Renal cortical epithelial cell (primary cell): ENCODE measurements around the gene WNK4. TPM values are rescaled to one million over a fixed set of nuclear protein-coding genes. Genes with fewer than 3 reads are reported as not detected.
A peak's percentile ranks its signal among the peaks of the same experiment; 100 is the strongest.
"Not testable (repeated sequence)": the region's sequence is repeated elsewhere in the genome, so short reads cannot be mapped to it uniquely, and the experiment has no call there.

ENCODE experiments used
- DNase-seq: peaks from one replicate; pipeline ENCODE4 v3.0.0-alpha.2; 2011; ENCODE audit warnings: low read depth
- total RNA-seq: library from RNA; depleted of rRNA; stranded (reverse); fragments of >200 nt; gene quantifications from 2 replicates; pipeline ENCODE4 v1.2.3, GENCODE V29; 2014

The WNK4 gene
- total RNA-seq: 1.9 and 9.7 TPM in 2 replicates

DNA sequence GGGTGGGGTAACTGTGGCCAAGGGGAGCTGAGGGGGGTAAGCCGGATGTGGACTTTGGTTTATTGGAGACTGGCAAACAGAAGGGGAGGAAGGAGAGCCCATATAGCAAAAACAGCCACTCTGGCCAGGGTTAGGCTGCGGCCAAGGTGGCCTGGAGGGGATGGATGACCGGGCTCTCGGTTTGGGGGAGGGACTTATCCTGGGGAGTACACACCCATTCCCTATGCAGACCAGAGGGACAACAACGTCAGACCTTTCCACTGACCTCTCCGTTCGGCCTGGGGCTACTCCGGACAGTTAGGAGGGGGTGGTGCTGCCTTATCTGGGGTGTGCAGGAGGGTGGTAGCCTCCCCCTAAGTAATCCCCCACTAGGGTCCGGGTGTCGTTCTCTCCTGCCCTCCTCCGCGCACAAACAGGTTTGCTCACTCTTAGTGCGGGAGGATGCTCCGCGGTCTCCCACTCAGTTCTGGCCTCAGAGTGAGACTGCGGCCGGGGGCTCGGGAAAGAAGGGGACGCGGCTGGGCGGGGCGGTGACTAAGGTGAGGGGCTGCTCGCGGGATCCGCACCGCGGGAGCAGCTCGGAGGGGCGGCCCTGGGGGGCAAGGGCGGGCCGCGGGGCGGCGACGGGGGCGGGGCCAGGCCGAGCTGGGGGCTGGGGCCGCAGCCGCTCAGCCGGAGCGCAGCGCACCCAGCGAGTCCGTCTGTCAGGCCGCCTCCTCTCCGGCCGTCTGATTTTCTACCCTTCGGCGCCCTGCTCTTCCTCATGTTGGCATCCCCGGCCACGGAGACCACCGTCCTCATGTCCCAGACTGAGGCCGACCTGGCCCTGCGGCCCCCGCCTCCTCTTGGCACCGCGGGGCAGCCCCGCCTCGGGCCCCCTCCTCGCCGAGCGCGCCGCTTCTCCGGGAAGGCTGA, at the start of gene WNK4:
Gene WNK4 (plus strand): TSS at position 675 of the 915 bp plus-strand sequence. CDS start 89 bp downstream, at position 764.
- peak; percentile 66 for DNase-seq

GRCh38 chr17:42740699-42741098, 39.7 kb upstream of the WNK4 start:
- no peak for DNase-seq

DNA sequence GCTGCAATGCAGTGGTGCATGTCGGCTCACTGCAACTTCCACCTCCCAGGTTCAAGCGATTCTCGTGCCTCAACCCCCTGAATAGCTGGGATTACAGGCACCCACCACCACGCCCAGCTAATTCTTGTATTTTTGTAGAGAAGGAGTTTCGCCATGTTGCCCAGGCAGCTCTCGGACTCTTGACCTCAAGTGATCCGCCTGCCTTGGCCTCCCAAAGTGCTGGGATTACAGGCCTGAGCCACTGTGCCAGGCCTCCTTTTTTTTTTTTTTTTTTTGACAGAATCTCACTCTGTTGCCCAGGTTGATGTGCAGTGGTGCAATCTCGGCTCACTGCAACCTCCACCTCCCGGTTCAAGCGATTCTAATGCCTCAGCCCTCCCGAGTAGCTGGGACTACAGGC, 37.5 kb upstream of the WNK4 start:
- not testable (repeated sequence) for DNase-seq

GRCh38 chr17:42743595-42744282, 36.7 kb upstream of the WNK4 start:
- no peak for DNase-seq

DNA sequence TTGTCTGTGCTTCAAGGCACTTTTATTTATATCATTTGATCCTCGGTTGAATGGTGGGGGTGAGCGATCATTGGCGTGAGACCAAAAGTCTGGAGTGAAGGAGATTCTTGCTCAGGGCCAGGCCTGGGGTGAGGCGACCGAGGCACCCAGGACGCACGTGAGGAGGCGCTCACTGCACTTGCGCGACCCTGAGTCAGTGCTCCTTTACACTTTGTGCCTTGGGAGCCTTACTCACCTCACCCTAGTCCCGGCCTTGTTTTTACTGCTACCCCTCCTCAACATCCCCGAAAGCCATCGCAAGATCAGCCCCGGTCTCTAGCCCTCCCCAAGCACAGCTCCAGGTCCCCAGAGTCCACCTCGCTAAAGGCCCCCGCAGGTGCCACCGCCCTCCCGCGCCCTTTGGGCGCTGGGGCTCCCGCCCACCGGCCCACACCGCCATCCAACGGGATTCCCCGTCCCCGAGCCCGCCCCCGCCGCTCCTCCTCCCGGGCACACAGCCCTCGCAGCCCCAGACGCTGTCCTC, 36.1 kb upstream of the WNK4 start:
- peak; percentile 52 for DNase-seq

DNA sequence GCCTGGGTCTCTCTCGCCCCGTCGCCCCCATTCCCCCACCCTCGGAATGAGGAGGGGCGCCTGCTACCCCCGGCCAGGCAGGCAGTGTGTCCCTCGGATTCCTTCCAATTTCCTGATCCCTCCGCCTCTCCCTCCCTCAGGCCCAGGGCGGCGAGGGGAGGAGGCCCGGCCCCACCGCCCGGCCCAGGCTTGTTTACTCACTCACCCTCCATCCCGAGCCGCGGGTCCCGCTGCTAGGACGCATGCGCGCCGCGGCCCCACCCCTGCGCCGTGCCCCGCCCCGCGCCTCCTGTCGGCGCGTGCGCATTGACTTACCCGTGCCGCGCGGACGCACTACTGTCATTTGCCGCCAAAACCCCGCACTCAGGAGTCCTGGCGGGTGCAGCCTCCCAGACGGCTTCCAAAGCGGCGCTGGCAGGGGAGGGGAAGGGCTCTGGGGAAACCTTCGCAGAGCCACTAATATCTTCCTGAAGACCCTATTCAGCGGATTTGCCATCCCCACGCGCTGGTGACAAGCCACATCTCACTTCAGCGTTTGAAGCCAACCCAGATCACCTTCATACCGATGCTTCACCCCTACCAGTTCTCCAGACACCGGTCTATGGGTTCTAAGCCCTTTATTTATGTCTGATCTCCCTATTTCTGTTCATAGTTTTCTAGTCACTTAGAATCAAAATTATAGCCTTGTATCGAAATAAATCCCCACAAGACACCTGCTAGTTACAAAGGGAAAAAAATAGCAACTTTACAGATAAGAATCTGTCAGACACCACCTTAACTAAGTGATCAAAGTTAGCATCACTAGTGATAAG, 35.4 kb upstream of the WNK4 start, which contains the start of gene EZH1:
Gene EZH1 (minus strand): TSS at position 235 of the 812 bp plus-strand sequence. CDS start 16,099 bp downstream, outside the sequence.
- peak; percentile 66 for DNase-seq

DNA sequence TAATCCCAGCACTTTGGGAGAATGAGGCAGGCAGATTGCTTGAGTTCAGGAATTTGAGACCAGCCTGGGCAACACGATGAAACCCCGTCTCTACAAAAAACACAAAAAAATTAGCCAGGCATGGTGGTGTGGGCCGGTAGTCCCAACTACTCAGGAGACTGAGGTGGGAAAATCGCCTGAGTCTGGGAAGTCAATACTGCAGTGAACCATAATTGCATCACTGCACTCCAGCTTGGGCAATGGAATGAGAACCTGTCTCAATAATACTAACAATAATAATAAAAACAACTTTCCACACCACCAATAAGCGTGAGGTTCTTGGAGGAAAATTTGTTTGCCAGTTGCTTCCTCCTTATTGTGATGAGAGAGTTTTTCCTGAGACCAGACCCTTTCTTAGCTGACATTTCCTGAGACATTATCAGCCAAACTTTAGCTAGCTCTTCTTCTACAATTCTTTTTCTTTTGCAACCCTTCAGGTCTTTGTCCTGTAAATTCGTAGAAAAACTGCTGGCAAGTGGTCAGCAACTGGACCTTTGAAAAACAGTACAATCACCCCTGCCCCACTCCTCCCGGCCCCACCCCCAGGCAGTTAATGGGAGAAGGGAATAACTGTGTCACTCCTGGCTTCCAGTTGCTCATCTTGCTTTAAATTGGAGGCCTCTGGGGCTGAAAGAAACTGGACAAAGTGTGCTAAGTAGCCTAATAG, 32.1 kb upstream of the WNK4 start:
- no peak for DNase-seq

GRCh38 chr17:42748908-42749798, 31.3 kb upstream of the WNK4 start:
- no peak for DNase-seq

DNA sequence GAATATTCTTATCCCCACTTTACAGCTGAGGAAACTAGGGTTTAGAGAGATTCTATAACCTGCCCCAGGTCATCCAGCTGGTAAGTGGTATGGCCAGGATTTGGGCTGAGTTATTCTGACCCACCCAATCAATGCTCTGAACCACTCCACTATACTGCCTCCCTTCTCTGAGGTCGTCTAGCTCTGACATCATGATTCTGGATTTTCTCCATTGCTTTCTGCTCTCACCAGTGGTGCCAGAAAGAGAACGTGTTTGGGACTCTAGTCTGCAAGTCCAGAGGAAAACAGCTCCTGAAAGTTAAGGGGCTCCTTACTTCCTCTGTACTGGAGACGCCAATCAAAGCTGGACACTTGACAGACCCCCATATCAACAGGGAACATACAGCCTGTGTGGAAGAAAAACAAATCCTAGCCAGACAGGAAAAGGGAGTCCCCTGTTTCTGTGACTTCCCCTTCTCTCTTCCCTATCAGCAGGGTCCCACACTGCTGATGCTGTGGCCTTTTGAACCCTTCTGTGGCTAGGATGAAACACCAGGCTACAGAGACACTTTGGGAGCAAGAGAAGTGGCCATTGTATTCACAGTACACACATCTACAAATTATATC, 29.6 kb upstream of the WNK4 start:
- no peak for DNase-seq

GRCh38 chr17:42751628-42752027, 28.8 kb upstream of the WNK4 start:
- no peak for DNase-seq

DNA sequence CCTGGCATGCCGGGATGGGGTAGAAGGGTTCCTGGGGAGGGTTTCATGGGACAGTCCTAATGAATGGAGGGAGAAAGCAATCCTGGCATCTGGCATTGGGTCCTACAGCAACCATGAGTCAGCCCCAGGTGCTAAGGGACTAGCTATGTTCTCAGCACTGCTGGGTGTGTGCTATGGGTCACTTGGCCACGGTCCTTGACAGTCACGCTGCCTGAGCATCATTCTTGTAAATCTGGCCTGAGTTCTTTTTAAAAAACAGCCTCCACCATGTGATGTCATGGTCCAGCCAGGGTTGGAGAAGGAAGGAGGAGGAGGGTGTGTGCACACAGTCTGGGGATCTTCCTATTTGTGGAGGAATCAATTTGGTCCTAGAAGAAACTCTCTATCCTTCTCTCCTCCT, 25.6 kb upstream of the WNK4 start:
- peak; percentile 92 for DNase-seq

DNA sequence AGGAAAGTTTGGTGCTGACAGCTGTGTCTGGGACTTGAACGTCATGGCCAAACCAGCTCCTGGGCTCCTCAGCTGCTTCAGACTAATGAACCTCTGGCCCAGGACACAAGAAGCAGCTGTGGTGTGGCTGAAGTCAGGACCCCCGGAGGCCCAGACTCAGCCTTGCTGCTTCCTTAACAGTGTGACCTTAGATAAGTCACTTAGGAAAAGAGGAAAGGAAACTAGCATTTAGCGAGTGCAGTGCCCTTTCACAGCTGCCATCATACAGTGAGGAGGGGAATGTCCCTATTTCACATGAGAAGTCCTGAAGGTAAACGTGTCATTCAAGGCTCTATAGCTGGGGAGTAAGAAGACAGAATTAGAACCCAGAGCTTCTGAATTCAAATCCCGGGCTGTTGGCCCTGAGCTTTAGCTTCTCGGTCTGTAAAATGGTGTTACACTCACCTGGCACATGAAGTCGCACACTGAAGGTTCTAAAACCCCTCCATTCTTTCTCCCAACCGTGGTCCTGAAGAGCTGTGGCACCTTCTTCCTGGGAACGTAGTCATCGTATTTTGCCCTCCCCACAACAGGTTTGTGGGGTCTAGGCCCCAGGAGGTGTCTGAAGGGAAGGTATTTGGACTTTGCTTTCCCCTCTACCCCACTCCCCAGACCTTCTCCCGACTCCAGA, 20.3 kb upstream of the WNK4 start:
- no peak for DNase-seq

- DNase-seq: no peak
Measured at GRCh38 chr17:42760652-42761581, 19.5 kb upstream of the WNK4 start, which contains the start of gene RAMP2. Gene RAMP2, plus strand, starts transcription at chr17:42761227. Its CDS starts 35 bp downstream, at chr17:42761262.

DNA sequence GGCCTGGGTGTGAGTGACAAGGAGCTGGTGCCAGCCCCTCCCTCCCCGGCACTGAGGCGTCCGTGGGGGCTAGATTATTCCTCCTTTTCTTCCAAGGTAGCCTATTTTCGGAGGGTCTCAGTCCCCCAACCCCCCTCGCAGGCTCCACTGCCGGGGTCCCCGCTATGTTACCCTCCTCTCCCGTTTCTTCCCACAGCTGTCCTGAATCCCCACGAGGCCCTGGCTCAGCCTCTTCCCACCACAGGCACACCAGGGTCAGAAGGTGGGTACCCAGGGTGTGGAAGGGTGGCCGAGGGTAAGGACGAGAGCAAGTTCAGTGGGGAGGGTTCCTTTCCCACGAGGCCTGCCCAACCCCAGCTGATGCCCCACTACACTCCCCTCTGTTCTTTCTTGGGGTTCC, 18.8 kb upstream of the WNK4 start:
- no peak for DNase-seq

DNA sequence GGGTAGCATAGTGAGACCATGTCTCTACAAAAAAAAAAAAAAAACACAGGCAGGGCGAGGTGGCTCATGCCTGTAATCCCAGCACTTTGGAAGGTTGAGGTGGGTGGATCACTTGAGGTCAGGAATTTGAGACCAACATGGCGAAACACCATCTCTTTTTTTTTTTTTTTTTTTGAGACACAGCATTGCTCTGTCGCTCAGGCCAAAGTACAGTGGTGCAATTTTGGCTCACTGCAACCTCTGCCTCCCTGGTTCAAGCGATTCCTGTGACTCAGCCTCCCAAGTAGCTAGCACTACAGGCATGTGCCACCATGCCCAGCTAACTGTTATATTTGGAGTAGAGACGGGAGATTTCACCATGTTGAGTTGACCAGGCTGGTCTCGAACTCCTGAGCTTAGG, 14.3 kb upstream of the WNK4 start:
- DNase-seq: peak; percentile 32

DNA sequence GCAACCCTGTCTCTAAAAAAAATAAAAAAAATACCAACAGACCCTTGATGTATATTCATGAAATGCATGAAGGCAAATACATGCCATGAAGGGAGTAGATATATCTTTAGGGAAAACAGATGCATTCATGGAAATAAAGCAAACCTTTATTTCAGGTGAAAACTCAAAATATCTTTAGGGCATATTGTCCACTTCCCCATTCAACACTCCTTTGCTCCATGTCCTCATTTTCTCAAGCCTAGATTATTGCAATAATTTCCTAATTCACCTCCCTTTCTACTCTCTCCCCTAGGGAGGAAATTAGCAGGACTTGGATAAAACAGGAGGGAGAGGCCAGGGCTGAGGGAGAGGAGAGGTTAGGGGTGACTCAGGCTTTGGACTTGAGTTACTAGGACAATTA, 12.9 kb upstream of the WNK4 start:
- DNase-seq: no peak

DNA sequence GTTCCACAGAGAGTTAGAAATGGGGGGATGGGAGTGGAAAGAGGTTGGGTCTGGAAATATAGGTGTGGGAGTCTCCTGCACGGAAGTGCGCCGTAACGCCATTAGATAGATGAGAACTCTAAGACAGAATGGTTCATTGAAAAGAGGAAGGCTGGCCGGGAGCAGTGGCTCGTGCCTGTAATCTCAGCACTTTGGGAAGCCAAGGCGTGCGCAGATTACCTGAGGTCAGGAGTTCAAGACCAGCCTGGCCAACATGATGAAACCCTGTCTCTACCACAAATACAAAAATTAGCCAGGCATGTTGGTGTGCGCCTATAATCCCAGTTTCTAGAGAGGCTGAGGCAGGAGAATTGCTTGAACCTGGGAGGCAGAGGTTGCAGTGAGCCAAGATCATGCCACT, 12.4 kb upstream of the WNK4 start:
- DNase-seq: not testable (repeated sequence)

DNA sequence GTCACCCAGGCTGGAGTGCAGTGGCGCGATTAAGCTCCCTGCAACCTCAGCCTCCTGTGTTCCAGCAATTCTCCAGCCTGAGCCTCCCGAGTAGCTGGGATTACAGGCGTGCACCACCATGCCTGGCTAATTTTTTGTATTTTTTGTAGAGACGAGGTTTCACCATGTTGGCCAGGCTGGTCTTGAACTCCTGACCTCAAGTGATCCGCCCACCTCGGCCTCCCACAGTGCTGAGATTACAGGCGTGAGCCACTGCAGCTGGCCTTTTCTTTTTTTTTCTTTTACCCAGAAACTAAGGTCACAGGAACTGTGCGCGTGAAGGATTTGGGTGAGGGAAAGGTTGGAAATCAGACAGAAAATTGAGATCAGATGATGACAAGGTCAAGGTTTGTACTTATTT, 10.4 kb upstream of the WNK4 start:
- not testable (repeated sequence) for DNase-seq
